Omental fat pad (tissue), 4 donors: Measurements from ENCODE around the gene MAG. TPM values are rescaled to one million over a fixed set of nuclear protein-coding genes. Genes with fewer than 3 reads are reported as not detected.

Experiments
- ATAC-seq: fragments of 150-250 bp; one replicate; pipeline ENCODE4 v1.9.1; 2016; ENCODE audit warnings: mild to moderate bottlenecking, moderate library complexity; ENCODE audit not compliant: low FRiP score
- DNase-seq: peaks from one replicate; pipeline ENCODE4 v3.0.0-alpha.2; 2019; ENCODE audit warnings: low spot score
- total RNA-seq, 4 donors: library from RNA; depleted of rRNA; stranded (reverse); fragments of >200 nt; gene quantifications; one replicate each; pipeline ENCODE4 v1.1.0, GENCODE V29; 2016
- TF ChIP-seq, protein P1 (sequence below), 3 donors: fragments of 450-650 bp; IDR thresholded peaks; one replicate each; pipeline ENCODE4 v1.5.1; 2016 to 2017; ENCODE audit warnings: antibody characterized with exemption in 3 of 3, mild to moderate bottlenecking in 3 of 3, moderate library complexity in 2 of 3

The MAG gene
- total RNA-seq, 4 donors from 2014 or later, result not detected

DNA sequence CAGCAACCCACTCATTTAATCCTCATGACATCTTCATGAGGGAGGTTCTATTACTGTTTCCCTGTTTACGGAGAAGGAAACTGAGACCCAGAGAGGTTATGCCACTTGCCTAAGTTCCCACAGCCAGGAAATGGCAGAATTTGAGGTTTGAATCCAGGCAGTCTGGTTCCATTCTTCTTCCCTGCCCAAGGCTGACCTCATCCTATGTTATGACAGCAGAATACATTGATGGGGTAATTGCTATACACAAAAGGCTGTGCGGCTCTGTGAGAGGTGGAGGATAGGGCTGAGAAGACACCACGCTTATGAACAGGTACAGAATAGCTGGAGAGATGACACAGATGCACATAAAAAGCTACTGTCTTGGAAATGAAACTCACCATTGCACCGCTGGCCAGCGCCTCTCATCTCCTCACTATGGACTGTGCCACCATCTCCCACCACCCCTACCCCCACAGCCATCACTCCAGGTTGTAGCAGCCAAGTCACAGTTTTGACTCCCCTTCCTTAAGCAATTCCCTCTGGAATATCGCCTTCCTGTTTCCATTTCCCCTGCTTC lies 11.5 kb downstream of the MAG start:
- TF ChIP-seq, protein P1, sequence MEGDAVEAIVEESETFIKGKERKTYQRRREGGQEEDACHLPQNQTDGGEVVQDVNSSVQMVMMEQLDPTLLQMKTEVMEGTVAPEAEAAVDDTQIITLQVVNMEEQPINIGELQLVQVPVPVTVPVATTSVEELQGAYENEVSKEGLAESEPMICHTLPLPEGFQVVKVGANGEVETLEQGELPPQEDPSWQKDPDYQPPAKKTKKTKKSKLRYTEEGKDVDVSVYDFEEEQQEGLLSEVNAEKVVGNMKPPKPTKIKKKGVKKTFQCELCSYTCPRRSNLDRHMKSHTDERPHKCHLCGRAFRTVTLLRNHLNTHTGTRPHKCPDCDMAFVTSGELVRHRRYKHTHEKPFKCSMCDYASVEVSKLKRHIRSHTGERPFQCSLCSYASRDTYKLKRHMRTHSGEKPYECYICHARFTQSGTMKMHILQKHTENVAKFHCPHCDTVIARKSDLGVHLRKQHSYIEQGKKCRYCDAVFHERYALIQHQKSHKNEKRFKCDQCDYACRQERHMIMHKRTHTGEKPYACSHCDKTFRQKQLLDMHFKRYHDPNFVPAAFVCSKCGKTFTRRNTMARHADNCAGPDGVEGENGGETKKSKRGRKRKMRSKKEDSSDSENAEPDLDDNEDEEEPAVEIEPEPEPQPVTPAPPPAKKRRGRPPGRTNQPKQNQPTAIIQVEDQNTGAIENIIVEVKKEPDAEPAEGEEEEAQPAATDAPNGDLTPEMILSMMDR (IDR thresholded peaks at IDR 0.05), result no peak
- ATAC-seq (no peak), DNase-seq (no peak)

DNA sequence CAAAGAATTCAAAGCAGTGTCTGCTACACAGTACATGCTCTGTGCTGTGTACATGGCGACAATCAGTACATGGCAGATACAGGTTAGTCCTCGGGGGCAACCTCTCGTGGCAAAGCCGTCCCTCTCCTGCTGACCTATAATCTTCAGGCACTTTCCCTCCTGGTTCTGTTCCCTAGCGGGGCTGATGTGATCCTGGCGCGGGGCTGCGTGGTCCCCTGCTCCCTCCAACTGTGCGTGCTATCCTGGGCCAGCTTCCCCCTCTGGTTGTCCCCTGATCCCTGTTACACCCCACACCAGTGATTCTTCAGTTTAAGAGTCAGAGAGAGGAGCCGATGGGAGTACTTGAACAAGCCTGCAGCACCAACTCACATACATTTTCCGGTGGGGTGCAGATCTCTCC lies 12.1 kb downstream of the MAG start:
- TF ChIP-seq, protein P1 (IDR thresholded peaks at IDR 0.05), result no peak

DNA sequence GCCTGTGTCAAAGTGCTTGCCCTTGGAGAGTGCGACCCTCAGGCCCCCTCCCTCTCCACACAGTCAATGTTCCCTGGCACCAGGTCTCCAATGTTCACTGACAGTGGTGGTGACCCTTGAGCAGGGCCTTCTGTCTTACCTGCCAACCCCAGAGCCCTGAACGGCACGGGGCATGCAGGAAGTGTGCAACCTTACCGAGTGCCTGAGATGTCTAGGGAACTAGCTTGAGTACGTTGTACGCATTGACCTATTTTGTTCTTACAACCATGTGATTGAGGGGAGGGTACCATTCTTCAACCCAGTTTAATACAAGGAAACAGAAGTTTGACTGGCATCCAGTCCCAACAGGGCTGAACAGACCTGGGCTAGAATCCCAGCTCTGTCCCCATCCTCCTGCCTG lies 13.2 kb downstream of the MAG start:
- ATAC-seq (no peak), DNase-seq (no peak)
- TF ChIP-seq, protein P1 (IDR thresholded peaks at IDR 0.05), result no peak

More for the DNA sequence above, 12.1 kb downstream of the MAG start:
- ATAC-seq (no peak), DNase-seq (no peak)

DNA sequence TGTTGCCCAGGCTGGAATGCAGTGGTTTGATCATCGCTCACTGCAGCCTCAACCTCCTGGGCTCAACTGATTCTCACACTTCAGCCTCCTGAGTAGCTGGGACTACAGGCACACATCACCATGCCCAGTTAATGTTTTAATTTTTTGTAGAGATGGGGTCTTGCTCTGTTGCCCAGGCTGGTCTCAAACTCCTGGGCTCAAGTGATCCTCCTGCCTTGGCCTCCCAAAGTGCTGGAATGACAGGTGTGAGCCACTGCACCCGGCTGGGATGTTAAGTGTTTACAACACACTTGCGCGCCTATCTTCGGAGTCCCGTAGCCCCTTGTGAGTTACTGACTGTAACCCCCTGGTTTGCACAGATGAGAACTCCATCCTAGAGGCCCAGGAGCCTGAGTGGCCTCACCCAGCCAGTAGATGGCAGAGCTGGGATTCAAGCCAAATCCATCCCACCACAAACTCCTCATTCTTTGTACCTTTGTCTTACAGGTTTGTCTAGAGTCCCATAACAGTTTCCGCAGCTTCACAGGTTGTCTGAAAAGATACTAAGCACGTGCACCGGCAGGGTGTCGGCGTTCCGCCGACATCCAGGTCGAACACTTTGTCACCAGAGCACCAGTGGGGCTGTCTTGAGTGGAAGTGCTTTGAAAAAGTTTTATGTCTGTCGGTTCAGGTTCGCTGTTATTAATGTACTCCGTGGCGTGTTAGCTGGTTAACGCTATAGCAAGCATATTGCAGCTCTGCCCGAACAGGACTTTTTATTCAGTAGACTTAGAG lies 14.7 kb downstream of the MAG start:
- ATAC-seq (no peak), DNase-seq (no peak)
- TF ChIP-seq, protein P1 (IDR thresholded peaks at IDR 0.05), result no peak

DNA sequence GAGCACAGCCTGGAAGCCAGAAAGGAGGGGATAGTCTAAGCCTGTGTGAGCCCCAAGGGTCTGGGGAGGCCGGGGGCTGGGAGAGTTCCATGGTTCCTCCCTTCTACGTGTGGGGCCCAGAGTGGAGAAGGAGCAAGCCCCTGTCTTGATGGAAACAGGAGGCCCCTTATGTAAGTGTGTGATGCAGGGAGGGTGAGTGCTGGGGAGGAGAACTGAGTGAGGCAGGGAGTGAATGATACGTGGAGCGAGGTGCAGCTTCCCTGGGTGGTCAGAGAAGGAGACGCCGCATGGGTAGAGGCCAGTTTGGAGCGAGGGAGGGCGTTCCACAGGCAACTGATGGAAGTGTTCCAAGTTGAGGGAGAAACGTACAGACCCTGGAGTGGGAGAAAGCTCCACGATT lies 16.0 kb downstream of the MAG start:
- DNase-seq (no peak), ATAC-seq (no peak)
- TF ChIP-seq, protein P1 (IDR thresholded peaks at IDR 0.05), result no peak

DNA sequence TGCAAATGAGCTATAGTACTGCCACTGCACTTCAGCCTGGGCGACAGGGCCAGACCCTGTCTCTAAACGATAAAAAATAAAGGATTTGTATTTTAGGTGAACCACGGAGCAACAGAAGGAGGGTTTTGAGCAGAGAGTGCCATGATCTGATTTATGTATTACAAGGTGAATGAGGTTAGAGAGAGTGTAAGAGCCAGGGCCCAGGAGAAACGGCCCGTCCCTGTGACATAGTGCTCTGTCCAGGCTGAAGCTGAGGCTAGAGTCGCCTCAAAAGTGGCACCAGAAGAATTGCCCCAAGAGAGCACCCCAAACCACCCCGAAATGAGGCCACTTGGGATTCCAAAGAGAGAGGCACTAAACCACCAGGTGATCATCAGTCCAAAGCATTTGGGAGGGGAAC lies 16.9 kb downstream of the MAG start:
- no peak for ATAC-seq
- DNase-seq, result no peak
- TF ChIP-seq, protein P1 (IDR thresholded peaks at IDR 0.05), result no peak
